Activated T-cell treated with anti-CD3 and anti-CD28 coated beads, Interleukin-2, amount 50 U/mL, for 24 hours (primary cell): ENCODE results near the gene NEK11.

Source experiments
- DNase-seq: peaks from one replicate; pipeline ENCODE4 v3.0.0-alpha.2; 2020
- H3K27ac Mint-ChIP-seq: 2 replicates; pipeline ENCODE4 v1.8.0; 2020; ENCODE audit warnings: mild to moderate bottlenecking, mixed read lengths
- H3K27me3 Mint-ChIP-seq: 2 replicates; pipeline ENCODE4 v1.8.0; 2020; ENCODE audit warnings: mixed read lengths
- H3K36me3 Mint-ChIP-seq: 2 replicates; pipeline ENCODE4 v1.8.0; 2020; ENCODE audit warnings: low read depth, mixed read lengths
- H3K4me1 Mint-ChIP-seq: 2 replicates; pipeline ENCODE4 v1.8.0; 2020; ENCODE audit warnings: low read depth, mixed read lengths
- H3K4me3 Mint-ChIP-seq: 2 replicates; pipeline ENCODE4 v1.8.0; 2020; ENCODE audit warnings: mild to moderate bottlenecking, moderate library complexity, mixed read lengths
- H3K9me3 Mint-ChIP-seq: 2 replicates; pipeline ENCODE4 v1.8.0; 2020; ENCODE audit warnings: mixed read lengths

The NEK11 gene

DNA sequence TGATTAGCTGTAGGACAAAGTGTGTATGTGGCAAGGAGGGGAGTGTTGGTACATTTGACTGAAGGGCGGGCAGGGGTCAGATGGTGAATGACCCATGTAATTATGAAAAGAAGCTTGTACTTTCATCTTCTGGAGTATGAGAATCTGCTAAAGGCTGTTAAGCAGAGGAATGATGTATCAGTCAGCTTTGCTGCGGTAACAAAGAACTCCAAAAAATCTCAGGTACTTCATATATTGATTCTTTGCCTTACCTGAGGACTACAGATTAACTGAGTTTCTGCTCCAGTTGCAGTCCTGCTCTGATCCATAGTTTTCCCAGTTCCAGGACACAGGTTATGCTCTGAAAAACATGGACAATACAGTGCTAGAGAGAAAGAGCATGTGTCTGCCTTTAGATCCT lies 115.1 kb downstream of the NEK11 start:
- no peaks in the 10 kb centered on the region for H3K9me3 Mint-ChIP-seq
- DNase-seq, result no peak
- no peaks in the 10 kb centered on the region for H3K4me1 Mint-ChIP-seq
- H3K36me3 Mint-ChIP-seq, result no peaks in the 10 kb centered on the region
- no peaks in the 10 kb centered on the region for H3K27me3 Mint-ChIP-seq
- H3K4me3 Mint-ChIP-seq, result no peak overlapping the region
- no peak overlapping the region for H3K27ac Mint-ChIP-seq

DNA sequence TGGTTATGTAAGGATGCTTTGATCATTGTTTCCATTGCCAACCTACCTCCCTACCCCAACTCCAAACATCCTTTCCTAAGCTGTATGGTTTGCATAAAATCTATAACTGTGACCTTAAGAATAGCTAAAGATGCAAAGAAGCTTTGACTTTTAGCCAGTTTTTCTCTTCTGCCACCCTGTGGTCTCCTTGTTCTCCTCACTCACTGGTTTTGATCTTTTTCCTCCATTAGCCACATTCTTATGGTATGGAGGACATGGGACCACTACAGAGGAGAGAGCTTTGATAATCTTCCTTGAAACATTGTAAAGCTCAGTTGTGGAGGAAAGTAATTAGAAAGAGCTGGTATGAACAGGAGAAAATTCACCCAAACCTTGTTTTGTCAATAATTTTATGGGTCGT lies 115.9 kb downstream of the NEK11 start:
- Mint-ChIP-seq H3K9me3 (no peaks in the 10 kb centered on the region), H3K27ac (no peak overlapping the region), H3K36me3 (no peaks in the 10 kb centered on the region)

DNA sequence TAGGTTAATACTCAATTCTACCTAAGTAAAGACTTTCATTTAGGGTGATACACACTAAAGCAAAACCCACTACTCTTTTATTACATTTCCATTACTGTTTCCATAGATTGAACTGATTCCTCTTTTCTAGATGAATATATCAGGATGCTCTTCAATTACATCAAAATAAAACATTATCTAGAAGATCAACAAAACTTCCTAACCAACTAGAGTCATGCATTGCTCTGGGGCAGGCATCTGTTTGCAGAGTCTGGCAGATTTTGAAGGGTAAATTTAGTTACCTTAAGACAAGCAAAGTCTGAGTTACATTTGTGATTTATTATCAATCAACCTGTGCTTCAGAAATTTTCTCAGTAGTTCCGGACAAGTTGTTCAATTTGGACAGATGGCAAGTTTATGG lies 117.1 kb downstream of the NEK11 start:
- Mint-ChIP-seq H3K36me3 (no peaks in the 10 kb centered on the region), H3K27ac (no peak overlapping the region), H3K4me1 (no peaks in the 10 kb centered on the region), H3K27me3 (no peaks in the 10 kb centered on the region), H3K9me3 (no peaks in the 10 kb centered on the region), H3K4me3 (no peak overlapping the region)
- no peak for DNase-seq

More for the DNA sequence above, 115.9 kb downstream of the NEK11 start:
- Mint-ChIP-seq H3K4me3 (no peak overlapping the region), H3K27me3 (no peaks in the 10 kb centered on the region), H3K4me1 (no peaks in the 10 kb centered on the region)
- DNase-seq, result no peak

DNA sequence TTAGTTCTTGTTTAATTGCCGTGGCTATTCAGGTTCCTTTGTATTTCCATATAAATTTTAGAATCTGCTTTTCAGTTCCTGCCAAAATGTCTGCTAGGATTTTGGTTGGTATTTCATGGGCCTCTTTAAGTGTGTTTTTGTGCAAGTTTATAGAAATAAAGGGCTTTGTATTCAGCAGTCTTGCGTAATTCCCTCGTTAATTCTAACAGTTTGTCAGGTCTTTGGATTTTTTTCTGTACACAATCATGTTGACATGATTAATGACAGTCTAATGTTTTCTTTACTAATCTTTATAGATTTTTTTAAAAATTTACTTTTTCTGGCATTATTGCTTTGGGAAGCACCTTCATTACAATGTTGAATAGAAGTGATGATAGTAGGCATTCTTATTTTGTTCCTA lies 120.9 kb downstream of the NEK11 start:
- DNase-seq, result no peak
- Mint-ChIP-seq H3K36me3 (no peaks in the 10 kb centered on the region), H3K4me3 (no peak overlapping the region), H3K27ac (no peak overlapping the region), H3K4me1 (no peaks in the 10 kb centered on the region), H3K9me3 (peaks cover 3% of the 10 kb centered on the region), H3K27me3 (no peaks in the 10 kb centered on the region)

DNA sequence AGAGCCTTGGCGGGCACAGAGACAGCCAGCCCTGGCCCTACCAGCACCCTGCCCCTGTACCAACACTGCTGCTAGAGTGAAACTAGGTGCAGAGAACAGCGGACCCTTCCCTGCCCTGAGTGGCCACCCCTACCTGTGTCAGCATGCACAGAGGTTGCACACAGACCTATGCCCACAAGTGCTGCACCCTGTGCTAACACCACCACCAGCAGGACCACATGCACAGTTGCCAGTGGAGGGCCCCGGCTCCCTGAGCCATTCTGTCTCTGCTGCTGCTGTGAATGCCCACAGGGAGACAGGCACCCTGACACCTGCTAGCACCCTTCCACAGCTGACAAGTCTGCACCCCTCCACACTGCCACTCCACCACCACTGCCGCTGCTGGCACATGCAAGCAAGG lies 131.8 kb downstream of the NEK11 start:
- Mint-ChIP-seq H3K36me3 (no peaks in the 10 kb centered on the region), H3K27me3 (no peaks in the 10 kb centered on the region), H3K4me1 (no peaks in the 10 kb centered on the region), H3K9me3 (no peaks in the 10 kb centered on the region), H3K4me3 (no peak overlapping the region), H3K27ac (no peak overlapping the region)
- no peak for DNase-seq

DNA sequence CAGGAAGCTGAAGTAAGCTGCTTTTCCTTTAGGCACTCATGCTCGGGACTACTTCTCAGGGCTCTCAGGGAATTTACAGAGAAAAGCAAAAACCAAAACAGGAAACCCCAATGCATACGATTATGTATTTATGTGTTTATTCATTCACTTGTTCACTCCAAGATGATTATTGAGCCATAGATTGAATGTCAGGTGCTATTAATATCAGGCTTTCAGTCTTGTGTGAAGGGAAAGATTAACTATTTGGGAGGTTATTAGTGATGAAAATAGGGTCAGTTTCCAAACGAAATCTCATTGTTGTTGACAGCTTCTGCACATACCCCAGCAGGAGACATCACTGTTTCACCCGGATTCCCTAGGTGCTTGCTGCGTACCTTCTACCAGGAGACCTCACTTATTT lies 135.8 kb downstream of the NEK11 start:
- Mint-ChIP-seq H3K4me1 (no peaks in the 10 kb centered on the region), H3K9me3 (no peaks in the 10 kb centered on the region), H3K27ac (no peak overlapping the region), H3K4me3 (no peak overlapping the region), H3K27me3 (no peaks in the 10 kb centered on the region), H3K36me3 (no peaks in the 10 kb centered on the region)
- no peak for DNase-seq

DNA sequence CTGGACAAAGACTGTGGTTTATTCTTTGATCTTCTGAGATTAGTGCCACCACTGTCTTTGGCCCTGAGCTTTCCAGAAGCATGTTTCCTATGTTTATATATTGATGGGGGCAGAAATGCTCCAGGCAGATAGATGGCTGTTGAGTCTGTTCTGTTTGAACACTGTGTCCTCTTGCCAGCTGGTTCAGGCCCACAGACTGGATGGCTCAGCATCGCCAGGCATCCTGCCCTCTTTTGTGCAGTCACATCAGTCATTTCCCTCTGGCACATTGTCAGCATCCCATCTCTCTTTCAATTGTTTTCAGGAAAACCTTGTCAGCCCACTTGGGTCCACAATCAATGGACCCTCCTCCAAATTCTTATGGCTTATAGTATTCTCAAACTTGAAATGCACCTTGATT lies 141.2 kb downstream of the NEK11 start:
- H3K27ac Mint-ChIP-seq, result no peak overlapping the region
- H3K4me1 Mint-ChIP-seq, result no peaks in the 10 kb centered on the region

DNA sequence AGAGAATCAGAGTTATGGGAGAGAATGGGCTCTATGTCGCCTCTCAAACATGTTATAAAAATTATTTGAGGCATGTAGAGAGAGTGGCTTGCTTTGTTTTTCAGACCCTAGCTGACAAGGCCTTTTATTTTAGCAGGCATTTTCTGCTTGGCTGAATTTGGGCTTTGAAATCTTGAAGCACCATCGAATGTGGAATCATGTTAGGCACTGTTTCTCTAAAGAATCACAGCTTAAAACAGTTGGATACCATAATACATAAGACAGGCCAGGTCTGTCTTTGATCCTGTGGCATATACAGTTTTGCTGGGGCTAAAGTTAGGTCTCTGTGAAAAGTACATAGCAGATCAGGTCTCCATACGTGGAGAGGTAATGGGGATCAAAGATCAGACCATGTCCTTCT lies 142.7 kb downstream of the NEK11 start:
- DNase-seq, result no peak
- Mint-ChIP-seq H3K4me1 (peaks cover 11% of the 10 kb centered on the region), H3K27ac (no peak overlapping the region), H3K36me3 (no peaks in the 10 kb centered on the region), H3K9me3 (no peaks in the 10 kb centered on the region), H3K27me3 (no peaks in the 10 kb centered on the region), H3K4me3 (no peak overlapping the region)

More for the DNA sequence above, 141.2 kb downstream of the NEK11 start:
- no peaks in the 10 kb centered on the region for H3K9me3 Mint-ChIP-seq
- H3K4me3 Mint-ChIP-seq, result no peak overlapping the region
- H3K36me3 Mint-ChIP-seq, result no peaks in the 10 kb centered on the region
- no peaks in the 10 kb centered on the region for H3K27me3 Mint-ChIP-seq
- DNase-seq, result no peak

DNA sequence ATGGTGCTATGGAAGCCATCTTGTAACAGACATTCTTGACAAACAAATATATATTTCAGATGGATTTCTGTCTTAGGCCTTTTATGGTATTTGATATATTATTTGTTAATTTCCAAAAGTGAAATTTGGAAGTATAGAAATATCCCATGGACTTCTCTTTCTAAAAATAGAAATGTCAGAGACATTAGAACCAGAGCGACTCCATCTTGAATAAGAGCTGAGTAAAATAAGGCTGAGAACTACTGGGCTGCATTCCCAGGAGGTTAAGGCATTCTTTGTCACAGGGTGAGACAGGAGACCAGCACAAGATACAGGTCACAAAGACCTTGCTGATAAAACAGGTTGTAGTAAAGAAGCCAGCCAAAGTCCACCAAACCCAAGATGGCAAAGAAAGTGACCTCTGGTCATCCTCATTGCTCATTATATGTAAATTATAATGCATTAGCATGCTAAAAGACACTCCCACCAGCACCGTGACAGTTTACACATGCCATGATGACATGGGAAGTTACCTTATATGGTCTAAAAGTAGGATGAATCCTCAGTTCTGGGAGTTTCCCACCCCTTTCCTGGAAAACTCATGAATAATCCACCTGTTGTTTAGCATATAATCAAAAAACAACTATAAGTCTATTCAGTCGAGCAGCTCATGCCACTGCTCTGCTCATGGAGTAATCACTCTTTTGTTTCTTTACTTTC lies 146.0 kb downstream of the NEK11 start:
- Mint-ChIP-seq H3K4me3 (no peak overlapping the region), H3K27ac (no peak overlapping the region), H3K27me3 (no peaks in the 10 kb centered on the region), H3K36me3 (no peaks in the 10 kb centered on the region), H3K9me3 (no peaks in the 10 kb centered on the region), H3K4me1 (peaks cover 23% of the 10 kb centered on the region)
- no peak for DNase-seq

DNA sequence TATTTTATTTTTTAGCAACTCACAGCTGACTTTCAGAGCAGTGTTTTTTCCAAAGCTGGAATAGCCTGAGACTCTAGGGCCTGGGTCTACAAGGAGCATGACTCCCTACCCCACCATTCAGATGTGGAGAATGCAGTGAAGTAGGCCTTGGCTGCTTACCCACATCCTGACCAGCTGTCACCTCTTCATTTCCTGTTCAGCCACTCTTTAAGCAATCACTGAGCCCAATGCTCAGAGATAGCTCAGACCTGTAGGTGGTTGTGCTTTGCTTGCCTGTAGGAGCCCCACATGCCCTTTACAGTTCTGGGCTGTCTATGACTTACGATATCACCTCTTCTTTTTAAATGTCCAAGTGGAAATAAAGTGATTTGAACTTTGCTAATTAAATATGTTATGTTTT lies 148.1 kb downstream of the NEK11 start:
- DNase-seq, result no peak
- H3K27ac Mint-ChIP-seq, result peak overlapping the region; percentile 44
- no peak overlapping the region for H3K4me3 Mint-ChIP-seq
- no peaks in the 10 kb centered on the region for H3K27me3 Mint-ChIP-seq
- peaks cover 23% of the 10 kb centered on the region for H3K4me1 Mint-ChIP-seq
- H3K9me3 Mint-ChIP-seq, result no peaks in the 10 kb centered on the region
- no peaks in the 10 kb centered on the region for H3K36me3 Mint-ChIP-seq

DNA sequence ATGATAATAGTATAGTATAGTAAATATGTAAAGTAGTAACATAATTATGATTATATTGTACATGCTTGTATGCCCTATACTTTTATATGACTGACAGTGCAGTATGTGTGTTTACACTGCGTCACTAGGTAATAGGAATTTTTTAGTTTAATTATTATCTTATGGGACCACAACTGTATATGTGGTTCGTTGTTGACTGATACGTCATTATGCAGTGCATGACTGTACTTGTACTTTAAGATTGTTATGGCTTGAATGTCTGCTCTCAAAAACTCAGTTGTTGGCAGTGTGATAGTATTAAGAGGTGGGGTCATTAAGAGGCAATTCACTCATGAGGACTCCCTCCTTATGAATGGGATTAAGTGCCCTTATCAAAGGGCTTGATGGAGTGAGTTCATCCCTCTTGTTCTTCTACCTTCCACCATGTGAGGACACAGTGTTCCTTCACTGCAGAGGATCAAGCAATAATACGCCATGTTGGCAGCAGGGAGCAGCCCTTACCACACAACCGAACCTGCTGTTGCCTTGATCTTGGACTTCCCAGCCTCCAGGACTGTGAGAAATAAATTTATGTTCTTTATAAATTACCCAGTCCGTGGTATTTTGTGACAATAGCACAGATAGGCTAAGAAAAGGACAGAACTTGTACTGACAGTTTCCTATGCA lies 152.2 kb downstream of the NEK11 start:
- DNase-seq, result no peak
- Mint-ChIP-seq H3K36me3 (no peaks in the 10 kb centered on the region), H3K9me3 (peaks cover 3% of the 10 kb centered on the region), H3K27me3 (no peaks in the 10 kb centered on the region), H3K4me1 (peaks cover 16% of the 10 kb centered on the region), H3K4me3 (no peak overlapping the region), H3K27ac (no peak overlapping the region)

DNA sequence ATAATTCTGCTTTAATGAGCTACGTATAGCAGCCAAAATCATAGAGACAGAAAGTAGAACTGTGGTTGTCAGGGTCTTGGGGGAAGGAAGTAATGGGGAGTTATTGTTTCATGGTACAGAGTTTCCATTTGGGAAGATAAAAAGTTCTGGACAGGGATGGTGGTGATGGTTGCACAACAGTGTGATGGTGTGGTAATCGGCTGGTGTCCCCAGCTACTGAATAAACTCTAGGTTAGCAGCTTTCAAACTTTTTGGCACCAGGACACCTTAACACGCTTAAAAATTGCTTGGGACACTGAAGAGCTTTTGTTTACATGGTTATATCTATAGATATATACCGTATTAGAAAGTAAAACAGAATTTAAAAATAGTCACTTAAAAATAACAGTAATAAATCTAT lies 166.0 kb downstream of the NEK11 start:
- Mint-ChIP-seq H3K27ac (no peak overlapping the region), H3K9me3 (no peaks in the 10 kb centered on the region), H3K4me3 (no peak overlapping the region), H3K36me3 (no peaks in the 10 kb centered on the region), H3K4me1 (no peaks in the 10 kb centered on the region), H3K27me3 (no peaks in the 10 kb centered on the region)
- no peak for DNase-seq

DNA sequence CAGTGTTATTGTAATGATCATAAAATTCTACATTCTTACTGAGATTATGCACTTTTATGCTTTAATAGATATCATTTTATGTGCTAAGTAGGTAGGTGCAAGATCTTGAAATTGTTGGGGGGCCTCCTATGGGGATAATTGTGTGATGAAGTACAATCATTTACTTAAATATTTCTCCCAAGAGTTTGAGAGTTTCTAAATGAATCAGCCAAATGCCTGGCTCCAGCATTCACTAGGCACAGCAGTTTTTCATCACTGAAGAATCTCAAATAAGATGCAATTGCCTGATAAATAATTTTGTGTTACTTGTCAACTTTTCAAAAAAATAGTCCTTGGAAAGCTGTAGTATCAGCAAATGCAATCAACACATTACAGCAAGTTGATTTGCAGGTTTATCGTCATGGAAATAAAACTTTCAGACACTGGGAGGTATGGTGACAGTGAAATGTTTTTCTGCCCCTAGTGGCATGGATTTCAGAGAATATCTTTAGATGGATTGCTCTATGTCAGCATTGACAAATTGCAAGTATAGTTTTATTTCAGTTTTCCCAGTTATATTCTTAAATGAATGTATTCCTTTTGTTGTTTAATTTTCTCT lies 167.1 kb downstream of the NEK11 start:
- Mint-ChIP-seq H3K9me3 (no peaks in the 10 kb centered on the region), H3K4me3 (no peak overlapping the region), H3K36me3 (no peaks in the 10 kb centered on the region), H3K27ac (no peak overlapping the region), H3K27me3 (no peaks in the 10 kb centered on the region), H3K4me1 (no peaks in the 10 kb centered on the region)
- DNase-seq, result no peak

DNA sequence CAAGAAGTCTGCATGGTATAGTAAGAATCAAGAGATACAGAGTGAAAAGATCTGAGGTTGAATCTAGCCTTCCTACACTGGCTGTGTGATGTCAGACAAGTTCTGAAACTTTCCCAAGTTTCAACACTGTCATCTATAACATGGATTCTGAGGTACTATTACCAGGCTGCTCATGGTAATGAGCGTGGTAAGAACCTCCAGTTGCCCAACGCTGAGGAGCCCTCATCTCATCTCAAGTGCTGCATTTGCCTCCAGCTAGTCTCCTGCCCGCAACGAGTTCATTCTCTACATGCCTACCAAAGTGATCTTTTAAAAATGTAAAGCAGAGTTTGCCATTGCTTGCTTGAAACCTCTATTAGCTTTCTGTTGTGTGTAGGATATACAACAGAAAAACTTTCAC lies 168.1 kb downstream of the NEK11 start:
- H3K4me3 Mint-ChIP-seq, result no peak overlapping the region
- H3K27ac Mint-ChIP-seq, result no peak overlapping the region
- no peaks in the 10 kb centered on the region for H3K9me3 Mint-ChIP-seq
- no peak for DNase-seq
- H3K27me3 Mint-ChIP-seq, result no peaks in the 10 kb centered on the region
- no peaks in the 10 kb centered on the region for H3K4me1 Mint-ChIP-seq
- no peaks in the 10 kb centered on the region for H3K36me3 Mint-ChIP-seq

DNA sequence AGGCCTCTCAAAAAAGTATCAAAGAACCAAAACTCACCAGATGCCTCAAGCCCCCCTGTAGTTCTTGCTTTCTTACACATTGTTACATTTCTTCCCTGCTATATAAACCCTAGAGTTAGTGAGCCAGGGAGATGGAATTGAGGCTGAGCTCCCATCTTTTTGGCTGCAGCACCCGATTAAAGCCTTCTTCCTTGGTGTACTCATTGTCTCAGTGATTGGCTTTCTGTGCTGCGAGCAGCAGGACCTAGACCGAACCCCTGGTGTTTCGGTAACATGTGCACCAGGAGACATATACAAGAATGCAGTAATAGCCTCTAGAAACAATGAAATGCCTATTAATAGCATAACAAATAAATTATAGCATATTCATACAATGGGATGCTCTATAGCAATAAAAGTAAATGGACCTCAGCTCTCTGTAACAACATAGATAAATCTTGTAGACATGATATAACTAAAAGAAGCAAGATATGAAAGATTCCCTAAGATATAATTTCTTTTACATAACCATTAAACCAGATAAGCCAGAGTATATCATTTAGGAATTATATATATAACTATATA lies 174.0 kb downstream of the NEK11 start:
- Mint-ChIP-seq H3K4me1 (no peaks in the 10 kb centered on the region), H3K36me3 (peaks cover 3% of the 10 kb centered on the region), H3K27me3 (no peaks in the 10 kb centered on the region), H3K27ac (no peak overlapping the region), H3K4me3 (no peak overlapping the region), H3K9me3 (peaks cover 17% of the 10 kb centered on the region)
- DNase-seq, result no peak
